HepG2 (cell line): ENCODE data around the gene CAVIN1. TPM values are rescaled to one million over a fixed set of nuclear protein-coding genes. Genes with fewer than 3 reads are reported as not detected.

Experiments used
- ELF3 ChIP-seq: IDR thresholded peaks from 2 replicates; pipeline ENCODE4 v1.6.1; 2016; ENCODE audit warnings: missing genetic modification reagents, missing compliant biosample characterization
- KAT7 ChIP-seq: IDR thresholded peaks from 2 replicates; pipeline ENCODE4 v1.6.1; 2018; ENCODE audit warnings: borderline replicate concordance, missing compliant biosample characterization
- MED13 ChIP-seq: sonication (generic); formaldehyde crosslinking; IDR thresholded peaks from 2 replicates; pipeline ENCODE4 v1.5.0; 2020; ENCODE audit warnings: missing genetic modification reagents
- PHF5A ChIP-seq: IDR thresholded peaks from one replicate; pipeline ENCODE4 v1.6.1; 2018; ENCODE audit warnings: low read depth, missing genetic modification reagents; ENCODE audit not compliant: unreplicated experiment
- PHF8 ChIP-seq: sonication (generic); formaldehyde crosslinking; IDR thresholded peaks from 2 replicates; pipeline ENCODE4 v1.5.0; 2020; ENCODE audit warnings: missing genetic modification reagents
- SIN3B ChIP-seq: fragments of 150-350 bp; IDR thresholded peaks from 2 replicates; pipeline ENCODE4 v1.6.1; 2014; ENCODE audit warnings: low read length
- THAP11 ChIP-seq: IDR thresholded peaks from 2 replicates; pipeline ENCODE4 v1.6.1; 2016; ENCODE audit warnings: missing biosample characterization, missing genetic modification reagents
- ZNF619 ChIP-seq: sonication (generic); formaldehyde crosslinking; IDR thresholded peaks from 2 replicates; pipeline ENCODE4 v1.4.0; 2020; ENCODE audit warnings: mild to moderate bottlenecking, missing genetic modification reagents
- polyA plus RNA-seq, 8 experiments: library from polyadenylated mRNA; depleted of rRNA in 3 of 8; stranded (reverse) in 7 of 8; unstranded in 1 of 8; fragments of >200 nt; fragmentation: Illumina TruSeq in 4 of 8; extraction: Trizol in 4 of 8; gene quantifications; 2 replicates each; pipeline versions ENCODE4 v1.2.1 to v1.2.3, GENCODE V29; 2011 to 2016; ENCODE audit warnings: low read depth in 4 of 8, missing spikeins in 1 of 8, mixed read lengths in 1 of 8; ENCODE audit not compliant: insufficient read depth in 1 of 8
- total RNA-seq, 5 experiments: library from RNA; depleted of rRNA; stranded (reverse); fragments of >200 nt; fragmentation: Illumina TruSeq; extraction: Trizol; gene quantifications; 2 replicates each; pipeline ENCODE4 v1.2.3, GENCODE V29; 2016; ENCODE audit warnings: low read depth in 1 of 5
- TF ChIP-seq, protein P1 (sequence below): sonication (generic); formaldehyde crosslinking; IDR thresholded peaks from 2 replicates; pipeline ENCODE4 v1.4.0; 2020; ENCODE audit warnings: missing genetic modification reagents
- TF ChIP-seq, protein P2 (sequence below): sonication (generic); formaldehyde crosslinking; IDR thresholded peaks from 2 replicates; pipeline ENCODE4 v1.8.1; 2022; ENCODE audit warnings: mild to moderate bottlenecking, missing genetic modification reagents
- TF ChIP-seq, protein P3 (sequence below): sonication (generic); formaldehyde crosslinking; IDR thresholded peaks from 2 replicates; pipeline ENCODE4 v1.8.1; 2022; ENCODE audit warnings: low read depth, mild to moderate bottlenecking, missing genetic modification reagents
- TF ChIP-seq, protein P4 (sequence below): IDR thresholded peaks from 2 replicates; pipeline ENCODE4 v1.4.0; 2020; ENCODE audit warnings: mild to moderate bottlenecking, missing genetic modification reagents
- TF ChIP-seq, protein P5 (sequence below): sonication (generic); formaldehyde crosslinking; IDR thresholded peaks from 2 replicates; pipeline ENCODE4 v1.9.0; 2021; ENCODE audit warnings: mild to moderate bottlenecking, missing genetic modification reagents

Gene CAVIN1
- total and polyA plus RNA-seq, 2 of the 13 experiments (the other 11 are each of a cell fraction or from before 2014, with no cell fraction given) = 15.9 to 25.5 TPM

DNA sequence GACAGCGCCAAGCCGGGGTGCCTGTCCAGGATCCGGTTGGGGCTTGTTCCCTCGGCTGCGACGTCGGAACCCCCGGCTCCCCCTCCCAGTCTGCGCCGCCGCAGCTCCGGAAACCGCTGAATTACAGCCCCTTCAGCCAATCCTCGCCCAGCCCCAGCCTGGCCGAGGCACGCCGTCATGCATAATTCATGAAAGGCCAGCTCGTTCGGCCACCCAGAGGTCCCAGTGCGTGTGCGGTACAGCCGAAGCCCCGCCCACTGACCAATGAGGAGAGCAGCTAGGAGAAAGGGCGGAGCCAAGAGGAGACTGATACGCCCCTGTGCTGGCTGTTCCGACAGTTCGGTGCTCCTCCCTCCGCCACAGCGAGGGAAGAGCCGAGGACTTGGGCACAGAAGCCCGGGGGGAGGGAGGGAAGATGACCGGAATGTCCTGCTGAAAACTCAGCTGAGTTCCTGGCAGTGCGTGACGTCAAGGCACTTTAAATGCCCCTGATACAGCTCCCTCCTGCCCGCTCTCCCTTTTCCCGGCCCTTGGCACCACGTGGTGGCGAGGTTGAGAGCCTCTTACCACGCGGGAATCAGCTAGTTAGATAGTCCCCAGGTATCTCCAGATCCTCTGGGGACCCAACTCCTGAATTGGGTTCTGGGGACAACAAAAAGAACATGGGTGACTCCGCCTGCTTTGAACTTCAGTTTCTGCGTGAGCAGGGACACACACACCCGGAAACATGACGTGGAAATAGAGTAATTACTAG is 34.5 kb downstream of the CAVIN1 start, which contains the start of gene STAT3 (continued):
- TF ChIP-seq PHF5A (CRISPR knock-in tag) = peak; percentile 100
- TF ChIP-seq THAP11 (CRISPR knock-in tag) = peak; percentile 95
- TF ChIP-seq, protein P1, sequence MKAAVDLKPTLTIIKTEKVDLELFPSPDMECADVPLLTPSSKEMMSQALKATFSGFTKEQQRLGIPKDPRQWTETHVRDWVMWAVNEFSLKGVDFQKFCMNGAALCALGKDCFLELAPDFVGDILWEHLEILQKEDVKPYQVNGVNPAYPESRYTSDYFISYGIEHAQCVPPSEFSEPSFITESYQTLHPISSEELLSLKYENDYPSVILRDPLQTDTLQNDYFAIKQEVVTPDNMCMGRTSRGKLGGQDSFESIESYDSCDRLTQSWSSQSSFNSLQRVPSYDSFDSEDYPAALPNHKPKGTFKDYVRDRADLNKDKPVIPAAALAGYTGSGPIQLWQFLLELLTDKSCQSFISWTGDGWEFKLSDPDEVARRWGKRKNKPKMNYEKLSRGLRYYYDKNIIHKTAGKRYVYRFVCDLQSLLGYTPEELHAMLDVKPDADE (CRISPR knock-in tag) = no peak; the same call in 1 of the 2 replicates
- peak; percentile 99; the same call in 1 of the 2 replicates for TF ChIP-seq ZNF619 (CRISPR knock-in tag)
- TF ChIP-seq, protein P2, sequence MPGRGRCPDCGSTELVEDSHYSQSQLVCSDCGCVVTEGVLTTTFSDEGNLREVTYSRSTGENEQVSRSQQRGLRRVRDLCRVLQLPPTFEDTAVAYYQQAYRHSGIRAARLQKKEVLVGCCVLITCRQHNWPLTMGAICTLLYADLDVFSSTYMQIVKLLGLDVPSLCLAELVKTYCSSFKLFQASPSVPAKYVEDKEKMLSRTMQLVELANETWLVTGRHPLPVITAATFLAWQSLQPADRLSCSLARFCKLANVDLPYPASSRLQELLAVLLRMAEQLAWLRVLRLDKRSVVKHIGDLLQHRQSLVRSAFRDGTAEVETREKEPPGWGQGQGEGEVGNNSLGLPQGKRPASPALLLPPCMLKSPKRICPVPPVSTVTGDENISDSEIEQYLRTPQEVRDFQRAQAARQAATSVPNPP (CRISPR knock-in tag) = peak; percentile 85; the same call in 1 of the 2 replicates
- TF ChIP-seq PHF8 (CRISPR knock-in tag) = peak; percentile 55
- TF ChIP-seq ELF3 (CRISPR knock-in tag) = peak; percentile 98
- TF ChIP-seq, protein P3, sequence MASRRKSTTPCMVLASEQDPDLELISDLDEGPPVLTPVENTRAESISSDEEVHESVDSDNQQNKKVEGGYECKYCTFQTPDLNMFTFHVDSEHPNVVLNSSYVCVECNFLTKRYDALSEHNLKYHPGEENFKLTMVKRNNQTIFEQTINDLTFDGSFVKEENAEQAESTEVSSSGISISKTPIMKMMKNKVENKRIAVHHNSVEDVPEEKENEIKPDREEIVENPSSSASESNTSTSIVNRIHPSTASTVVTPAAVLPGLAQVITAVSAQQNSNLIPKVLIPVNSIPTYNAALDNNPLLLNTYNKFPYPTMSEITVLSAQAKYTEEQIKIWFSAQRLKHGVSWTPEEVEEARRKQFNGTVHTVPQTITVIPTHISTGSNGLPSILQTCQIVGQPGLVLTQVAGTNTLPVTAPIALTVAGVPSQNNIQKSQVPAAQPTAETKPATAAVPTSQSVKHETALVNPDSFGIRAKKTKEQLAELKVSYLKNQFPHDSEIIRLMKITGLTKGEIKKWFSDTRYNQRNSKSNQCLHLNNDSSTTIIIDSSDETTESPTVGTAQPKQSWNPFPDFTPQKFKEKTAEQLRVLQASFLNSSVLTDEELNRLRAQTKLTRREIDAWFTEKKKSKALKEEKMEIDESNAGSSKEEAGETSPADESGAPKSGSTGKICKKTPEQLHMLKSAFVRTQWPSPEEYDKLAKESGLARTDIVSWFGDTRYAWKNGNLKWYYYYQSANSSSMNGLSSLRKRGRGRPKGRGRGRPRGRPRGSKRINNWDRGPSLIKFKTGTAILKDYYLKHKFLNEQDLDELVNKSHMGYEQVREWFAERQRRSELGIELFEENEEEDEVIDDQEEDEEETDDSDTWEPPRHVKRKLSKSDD = peak; percentile 94
- TF ChIP-seq, protein P4, sequence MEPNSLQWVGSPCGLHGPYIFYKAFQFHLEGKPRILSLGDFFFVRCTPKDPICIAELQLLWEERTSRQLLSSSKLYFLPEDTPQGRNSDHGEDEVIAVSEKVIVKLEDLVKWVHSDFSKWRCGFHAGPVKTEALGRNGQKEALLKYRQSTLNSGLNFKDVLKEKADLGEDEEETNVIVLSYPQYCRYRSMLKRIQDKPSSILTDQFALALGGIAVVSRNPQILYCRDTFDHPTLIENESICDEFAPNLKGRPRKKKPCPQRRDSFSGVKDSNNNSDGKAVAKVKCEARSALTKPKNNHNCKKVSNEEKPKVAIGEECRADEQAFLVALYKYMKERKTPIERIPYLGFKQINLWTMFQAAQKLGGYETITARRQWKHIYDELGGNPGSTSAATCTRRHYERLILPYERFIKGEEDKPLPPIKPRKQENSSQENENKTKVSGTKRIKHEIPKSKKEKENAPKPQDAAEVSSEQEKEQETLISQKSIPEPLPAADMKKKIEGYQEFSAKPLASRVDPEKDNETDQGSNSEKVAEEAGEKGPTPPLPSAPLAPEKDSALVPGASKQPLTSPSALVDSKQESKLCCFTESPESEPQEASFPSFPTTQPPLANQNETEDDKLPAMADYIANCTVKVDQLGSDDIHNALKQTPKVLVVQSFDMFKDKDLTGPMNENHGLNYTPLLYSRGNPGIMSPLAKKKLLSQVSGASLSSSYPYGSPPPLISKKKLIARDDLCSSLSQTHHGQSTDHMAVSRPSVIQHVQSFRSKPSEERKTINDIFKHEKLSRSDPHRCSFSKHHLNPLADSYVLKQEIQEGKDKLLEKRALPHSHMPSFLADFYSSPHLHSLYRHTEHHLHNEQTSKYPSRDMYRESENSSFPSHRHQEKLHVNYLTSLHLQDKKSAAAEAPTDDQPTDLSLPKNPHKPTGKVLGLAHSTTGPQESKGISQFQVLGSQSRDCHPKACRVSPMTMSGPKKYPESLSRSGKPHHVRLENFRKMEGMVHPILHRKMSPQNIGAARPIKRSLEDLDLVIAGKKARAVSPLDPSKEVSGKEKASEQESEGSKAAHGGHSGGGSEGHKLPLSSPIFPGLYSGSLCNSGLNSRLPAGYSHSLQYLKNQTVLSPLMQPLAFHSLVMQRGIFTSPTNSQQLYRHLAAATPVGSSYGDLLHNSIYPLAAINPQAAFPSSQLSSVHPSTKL = peak; percentile 97
- TF ChIP-seq, protein P5, sequence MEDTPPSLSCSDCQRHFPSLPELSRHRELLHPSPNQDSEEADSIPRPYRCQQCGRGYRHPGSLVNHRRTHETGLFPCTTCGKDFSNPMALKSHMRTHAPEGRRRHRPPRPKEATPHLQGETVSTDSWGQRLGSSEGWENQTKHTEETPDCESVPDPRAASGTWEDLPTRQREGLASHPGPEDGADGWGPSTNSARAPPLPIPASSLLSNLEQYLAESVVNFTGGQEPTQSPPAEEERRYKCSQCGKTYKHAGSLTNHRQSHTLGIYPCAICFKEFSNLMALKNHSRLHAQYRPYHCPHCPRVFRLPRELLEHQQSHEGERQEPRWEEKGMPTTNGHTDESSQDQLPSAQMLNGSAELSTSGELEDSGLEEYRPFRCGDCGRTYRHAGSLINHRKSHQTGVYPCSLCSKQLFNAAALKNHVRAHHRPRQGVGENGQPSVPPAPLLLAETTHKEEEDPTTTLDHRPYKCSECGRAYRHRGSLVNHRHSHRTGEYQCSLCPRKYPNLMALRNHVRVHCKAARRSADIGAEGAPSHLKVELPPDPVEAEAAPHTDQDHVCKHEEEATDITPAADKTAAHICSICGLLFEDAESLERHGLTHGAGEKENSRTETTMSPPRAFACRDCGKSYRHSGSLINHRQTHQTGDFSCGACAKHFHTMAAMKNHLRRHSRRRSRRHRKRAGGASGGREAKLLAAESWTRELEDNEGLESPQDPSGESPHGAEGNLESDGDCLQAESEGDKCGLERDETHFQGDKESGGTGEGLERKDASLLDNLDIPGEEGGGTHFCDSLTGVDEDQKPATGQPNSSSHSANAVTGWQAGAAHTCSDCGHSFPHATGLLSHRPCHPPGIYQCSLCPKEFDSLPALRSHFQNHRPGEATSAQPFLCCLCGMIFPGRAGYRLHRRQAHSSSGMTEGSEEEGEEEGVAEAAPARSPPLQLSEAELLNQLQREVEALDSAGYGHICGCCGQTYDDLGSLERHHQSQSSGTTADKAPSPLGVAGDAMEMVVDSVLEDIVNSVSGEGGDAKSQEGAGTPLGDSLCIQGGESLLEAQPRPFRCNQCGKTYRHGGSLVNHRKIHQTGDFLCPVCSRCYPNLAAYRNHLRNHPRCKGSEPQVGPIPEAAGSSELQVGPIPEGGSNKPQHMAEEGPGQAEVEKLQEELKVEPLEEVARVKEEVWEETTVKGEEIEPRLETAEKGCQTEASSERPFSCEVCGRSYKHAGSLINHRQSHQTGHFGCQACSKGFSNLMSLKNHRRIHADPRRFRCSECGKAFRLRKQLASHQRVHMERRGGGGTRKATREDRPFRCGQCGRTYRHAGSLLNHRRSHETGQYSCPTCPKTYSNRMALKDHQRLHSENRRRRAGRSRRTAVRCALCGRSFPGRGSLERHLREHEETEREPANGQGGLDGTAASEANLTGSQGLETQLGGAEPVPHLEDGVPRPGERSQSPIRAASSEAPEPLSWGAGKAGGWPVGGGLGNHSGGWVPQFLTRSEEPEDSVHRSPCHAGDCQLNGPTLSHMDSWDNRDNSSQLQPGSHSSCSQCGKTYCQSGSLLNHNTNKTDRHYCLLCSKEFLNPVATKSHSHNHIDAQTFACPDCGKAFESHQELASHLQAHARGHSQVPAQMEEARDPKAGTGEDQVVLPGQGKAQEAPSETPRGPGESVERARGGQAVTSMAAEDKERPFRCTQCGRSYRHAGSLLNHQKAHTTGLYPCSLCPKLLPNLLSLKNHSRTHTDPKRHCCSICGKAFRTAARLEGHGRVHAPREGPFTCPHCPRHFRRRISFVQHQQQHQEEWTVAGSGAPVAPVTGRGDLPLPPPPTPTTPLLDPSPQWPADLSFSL (CRISPR knock-in tag) = no peak
- peak; percentile 97 for TF ChIP-seq KAT7
- peak; percentile 58; the same call in 1 of the 2 replicates for TF ChIP-seq SIN3B
- peak; percentile 63; the same call in 1 of the 2 replicates for TF ChIP-seq MED13 (CRISPR knock-in tag)
